Prostate gland (tissue), 2 donors: ENCODE measurements around the gene TMEM232. TPM values are rescaled to one million over a fixed set of nuclear protein-coding genes. Genes with fewer than 3 reads are reported as not detected.
"Not testable (repeated sequence)": the region's sequence is repeated elsewhere in the genome, so short reads cannot be mapped to it uniquely, and the experiment has no call there.

Source experiments
- DNase-seq: peaks from one replicate; pipeline ENCODE4 v3.0.0-alpha.2; 2019; ENCODE audit warnings: low spot score
- H3K27ac ChIP-seq, 2 donors: fragments of 200-600 bp; sonication (generic); 2 replicates each; pipeline ENCODE4 v1.5.1; 2017 to 2019
- H3K27me3 ChIP-seq: fragments of 200-600 bp; sonication (generic); replicated peaks from 2 replicates; pipeline ENCODE4 v1.5.1; 2019; ENCODE audit not compliant: insufficient read depth
- H3K36me3 ChIP-seq, 2 donors: fragments of 200-600 bp; sonication (generic); 1 replicate in 1 of 2; 2 replicates in 1 of 2; pipeline versions ENCODE4 v1.5.1 to v1.8.1; 2017 to 2019
- H3K4me1 ChIP-seq: fragments of 200-600 bp; sonication (generic); replicated peaks from 2 replicates; pipeline ENCODE4 v1.5.1; 2019
- H3K4me3 ChIP-seq, 2 donors: fragments of 200-600 bp; sonication (generic); 2 replicates each; pipeline ENCODE4 v1.5.1; 2017 to 2019
- H3K9me3 ChIP-seq: fragments of 200-600 bp; sonication (generic); 2 replicates; pipeline ENCODE4 v1.5.1; 2017
- CTCF ChIP-seq, 4 experiments: fragments of 200-600 bp in 2 of 4; fragments of 450-650 bp in 2 of 4; sonication (generic) in 2 of 4; IDR thresholded peaks; 1 replicate in 3 of 4; 2 replicates in 1 of 4; pipeline ENCODE4 v1.5.1; 2016 to 2019; ENCODE audit warnings: antibody characterized with exemption in 4 of 4, mild to moderate bottlenecking in 2 of 4, moderate library complexity in 2 of 4
- POLR2A ChIP-seq: fragments of 450-650 bp; IDR thresholded peaks from one replicate; pipeline ENCODE4 v1.6.1; 2016; ENCODE audit warnings: antibody characterized with exemption, mild to moderate bottlenecking
- POLR2AphosphoS5 ChIP-seq: sonication (generic); formaldehyde crosslinking; IDR thresholded peaks from one replicate; pipeline ENCODE4 v1.6.1; 2017; ENCODE audit warnings: antibody characterized with exemption
- WGBS: methylation state at CpG from one replicate; pipeline ENCODE4 v1.1.5; 2018; 5-methylcytosine and 5-hydroxymethylcytosine counted together
- intact Hi-C: fragments of 100-400 bp; cut with DNase I; formaldehyde crosslinking; loops from one replicate; pipeline ENCODE4 v1.14.2; 2022
- total RNA-seq, 2 donors: library from RNA; depleted of rRNA; stranded (reverse); fragments of >200 nt; gene quantifications; one replicate each; pipeline ENCODE4 v1.1.0, GENCODE V29; 2016

TMEM232 gene
- total RNA-seq, 2 donors from 2014 or later: 5.1 to 11.3 TPM

GRCh38 chr5:110542949-110543348 is 183.5 kb downstream of the TMEM232 start:
- intact Hi-C loops: no loop called here
- Histone ChIP-seq H3K9me3 (no peaks in the 10 kb centered on the region), H3K4me1 (no peaks in the 10 kb centered on the region), H3K27ac (no peak overlapping the region), H3K27me3 (no peaks in the 10 kb centered on the region), H3K36me3 (no peaks in the 10 kb centered on the region), H3K4me3 (no peak overlapping the region)
- WGBS: 82% methylated on average over 3 of the region's 3 CpGs
- DNase-seq: no peak
- TF ChIP-seq CTCF (IDR thresholded peaks at IDR 0.05) (no peak), POLR2AphosphoS5 (no peak), POLR2A (no peak)

GRCh38 chr5:110536120-110537115 is 190.1 kb downstream of the TMEM232 start:
- no peak for DNase-seq
- Histone ChIP-seq H3K27me3 (no peaks in the 10 kb centered on the region), H3K4me3 (no peak overlapping the region), H3K36me3 (no peaks in the 10 kb centered on the region), H3K27ac (no peak overlapping the region), H3K4me1 (no peaks in the 10 kb centered on the region), H3K9me3 (no peaks in the 10 kb centered on the region)
- WGBS: 57% methylated on average over 6 of the region's 6 CpGs
- no peak for TF ChIP-seq POLR2AphosphoS5
- no peak for TF ChIP-seq CTCF (IDR thresholded peaks at IDR 0.05)
- no peak for TF ChIP-seq POLR2A
- intact Hi-C loops: no loop called here

DNA sequence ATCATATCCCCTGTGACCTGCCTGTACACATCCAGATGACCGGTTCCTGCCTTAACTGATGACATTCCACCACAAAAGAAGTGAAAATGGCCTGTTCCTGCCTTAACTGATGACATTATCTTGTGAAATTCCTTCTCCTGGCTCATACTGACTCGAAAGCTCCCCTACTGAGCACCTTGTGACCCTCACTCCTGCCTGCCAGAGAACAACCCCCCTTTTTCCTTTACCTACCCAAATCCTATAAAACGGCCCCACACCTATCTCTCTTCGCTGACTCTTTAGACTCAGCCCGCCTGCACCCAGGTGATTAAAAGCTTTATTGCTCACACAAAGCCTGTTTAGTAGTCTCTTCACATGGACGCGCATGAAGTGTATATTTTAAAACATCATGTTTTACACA is 191.3 kb downstream of the TMEM232 start:
- H3K27me3 ChIP-seq, H3K27ac ChIP-seq, H3K4me3 ChIP-seq, H3K36me3 ChIP-seq, H3K4me1 ChIP-seq, DNase-seq, intact Hi-C loops, H3K9me3 ChIP-seq: not testable (repeated sequence)
- 64% methylated on average over 7 of the region's 7 CpGs for WGBS

GRCh38 chr5:110525762-110526161 is 200.7 kb downstream of the TMEM232 start:
- no peak for DNase-seq
- intact Hi-C loops: no loop called here
- WGBS: 96% methylated on average over 1 of the region's 1 CpG
- TF ChIP-seq POLR2A (no peak), POLR2AphosphoS5 (no peak), CTCF (IDR thresholded peaks at IDR 0.05) (no peak)
- Histone ChIP-seq H3K27ac (no peak overlapping the region), H3K27me3 (no peaks in the 10 kb centered on the region), H3K9me3 (no peaks in the 10 kb centered on the region), H3K36me3 (no peaks in the 10 kb centered on the region), H3K4me1 (no peaks in the 10 kb centered on the region), H3K4me3 (no peak overlapping the region)

DNA sequence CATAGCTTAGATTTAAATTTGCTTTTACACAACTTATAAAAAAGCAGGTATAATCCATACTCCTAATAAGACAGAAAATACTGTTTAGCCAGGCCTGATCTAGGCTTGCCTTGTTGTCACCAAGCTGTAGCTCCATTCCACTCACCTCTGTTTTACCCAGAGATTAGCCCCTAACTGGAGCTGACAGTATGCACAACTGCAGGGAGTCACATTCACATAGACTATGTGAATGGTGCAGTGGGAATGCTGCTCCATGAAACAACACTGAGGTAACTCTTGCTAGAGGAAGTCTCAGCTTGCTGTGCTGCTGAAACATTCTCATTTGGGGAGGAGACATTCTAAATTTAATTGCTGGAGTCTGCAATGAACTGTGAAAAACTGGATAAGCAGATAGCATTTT is 209.1 kb downstream of the TMEM232 start:
- Histone ChIP-seq H3K27ac (no peak overlapping the region), H3K4me3 (no peak overlapping the region), H3K27me3 (no peaks in the 10 kb centered on the region), H3K4me1 (no peaks in the 10 kb centered on the region), H3K9me3 (no peaks in the 10 kb centered on the region), H3K36me3 (no peaks in the 10 kb centered on the region)
- TF ChIP-seq POLR2AphosphoS5 (no peak), CTCF (IDR thresholded peaks at IDR 0.05) (no peak), POLR2A (no peak)
- no peak for DNase-seq
- intact Hi-C loops: no loop called here
